Measurements from ENCODE around the gene RAI1.

GRCh38 chr17:17724307-17725010, 43.2 kb downstream of the RAI1 start:
- no peak for TF ChIP-seq CTCF (IDR thresholded peaks at IDR 0.05)
- no peak for TF ChIP-seq POLR2A (IDR thresholded peaks at IDR 0.05)

Measured in lower leg skin (tissue), 3 donors.